GM18505 (cell line): ENCODE data around the gene CAPN7.

Experiments used
- ATAC-seq: cut with Tn5 transposase; IDR thresholded peaks from one replicate; pipeline ENCODE4 v1.9.1; 2021; ENCODE audit not compliant: unreplicated experiment
- POLR2A ChIP-seq: IDR thresholded peaks from 4 replicates; pipeline ENCODE4 v1.6.1; 2011; ENCODE audit warnings: borderline replicate concordance; ENCODE audit not compliant: insufficient read depth, insufficient read length; ENCODE audit errors: extremely low read depth

CAPN7 gene

DNA sequence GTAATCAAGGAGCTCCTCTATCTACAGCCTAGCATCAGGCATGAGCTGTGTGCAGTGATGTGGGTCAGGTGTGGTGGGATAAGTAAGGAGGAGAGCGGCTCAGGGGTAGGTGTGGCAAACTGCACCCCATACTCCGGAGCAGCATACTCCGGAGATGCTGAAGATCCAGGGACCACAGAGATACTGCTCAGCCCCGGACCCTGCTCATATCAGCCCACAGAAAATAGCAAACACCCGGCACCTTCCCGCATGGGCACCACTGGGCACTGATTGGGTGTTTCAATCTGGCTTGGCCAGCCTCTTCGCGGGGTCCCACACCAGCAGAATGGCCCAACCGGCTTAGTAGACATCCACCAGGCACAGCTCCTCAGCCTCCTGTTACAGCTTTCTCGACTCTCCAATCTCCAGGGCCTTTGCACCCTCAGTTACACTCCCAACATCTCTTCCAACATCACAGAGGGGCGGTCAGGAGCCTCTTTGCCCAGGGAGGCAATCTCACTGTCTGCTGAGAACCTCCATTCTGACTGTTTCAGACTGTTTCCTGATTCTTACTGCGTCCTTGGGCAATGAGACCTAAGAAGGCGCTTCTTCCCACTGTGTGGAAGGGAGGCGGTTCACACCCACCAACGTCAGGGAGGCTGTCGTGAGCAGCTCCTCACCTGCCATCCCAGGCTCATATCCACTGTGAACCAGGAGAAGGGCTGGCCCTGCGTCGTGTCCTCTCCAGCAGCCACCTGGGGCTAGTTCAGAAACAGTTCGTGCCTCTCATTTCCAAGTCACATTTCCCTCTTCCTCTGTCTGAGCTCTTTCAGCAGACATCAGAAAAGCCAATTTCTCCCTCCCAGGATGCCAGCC is 59.8 kb downstream of the CAPN7 start:
- no peak for ATAC-seq

DNA sequence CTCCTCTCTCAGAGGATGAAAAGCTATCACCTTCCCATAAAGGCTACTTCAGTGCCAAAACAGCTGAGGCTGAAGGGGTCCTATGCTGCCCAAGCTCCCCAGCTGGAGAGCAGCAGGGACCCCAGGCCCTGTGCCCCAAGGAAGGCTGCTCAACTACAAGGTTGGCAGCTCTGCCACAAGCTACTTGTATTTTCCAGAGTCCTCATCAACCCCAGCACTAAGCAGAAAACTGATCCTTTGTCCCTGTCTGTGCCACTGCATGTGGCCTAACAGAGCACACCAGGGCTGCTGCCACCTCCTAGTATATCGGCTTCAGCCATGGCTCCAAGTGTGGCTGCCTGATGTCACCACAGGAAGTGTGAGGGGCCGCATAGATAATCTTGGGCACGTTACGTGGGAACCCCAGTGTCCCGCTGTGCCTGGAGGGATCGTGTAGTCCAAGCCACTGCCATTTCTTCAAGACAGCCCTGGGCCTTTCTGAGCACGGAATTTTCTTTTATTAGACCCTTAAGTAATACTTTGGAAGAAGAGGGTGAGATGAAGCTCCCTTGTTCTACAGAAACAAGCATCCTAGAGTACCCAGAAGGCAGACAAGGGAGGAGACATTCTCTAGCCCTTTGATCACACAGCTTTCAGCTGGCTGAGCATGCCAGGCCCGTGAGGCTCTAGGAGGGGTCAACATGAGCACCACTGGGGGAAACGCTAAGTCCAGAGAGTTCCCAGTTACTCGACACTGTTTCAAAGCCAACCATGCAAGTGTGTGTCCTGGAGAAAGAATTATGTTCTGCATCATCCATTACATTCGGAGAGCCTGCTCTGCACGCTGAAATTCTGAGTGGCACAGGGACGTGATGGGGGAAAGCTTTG is 60.7 kb downstream of the CAPN7 start:
- no peak for TF ChIP-seq POLR2A
- no peak for ATAC-seq

More for the DNA sequence above, 59.8 kb downstream of the CAPN7 start:
- no peak for TF ChIP-seq POLR2A

DNA sequence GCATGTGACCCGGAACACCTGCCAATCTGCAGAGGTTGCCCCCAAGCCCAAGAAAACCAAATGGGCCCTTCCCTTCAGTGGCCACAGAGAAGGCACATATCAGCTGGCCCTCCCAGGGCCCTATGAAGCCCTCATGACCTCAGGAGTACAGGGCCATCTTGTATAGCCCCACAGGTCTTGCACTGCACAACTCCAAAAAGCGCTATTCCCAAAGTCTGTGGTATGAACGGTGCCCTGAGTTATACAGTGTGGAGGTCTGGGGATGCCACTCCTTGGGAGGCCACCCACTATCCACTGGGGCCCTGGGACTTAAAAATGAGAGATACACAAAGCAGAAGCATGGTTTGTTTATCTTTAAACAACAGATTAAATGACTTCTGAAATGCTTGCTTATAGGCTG is 61.5 kb downstream of the CAPN7 start:
- TF ChIP-seq POLR2A = no peak
- no peak for ATAC-seq

DNA sequence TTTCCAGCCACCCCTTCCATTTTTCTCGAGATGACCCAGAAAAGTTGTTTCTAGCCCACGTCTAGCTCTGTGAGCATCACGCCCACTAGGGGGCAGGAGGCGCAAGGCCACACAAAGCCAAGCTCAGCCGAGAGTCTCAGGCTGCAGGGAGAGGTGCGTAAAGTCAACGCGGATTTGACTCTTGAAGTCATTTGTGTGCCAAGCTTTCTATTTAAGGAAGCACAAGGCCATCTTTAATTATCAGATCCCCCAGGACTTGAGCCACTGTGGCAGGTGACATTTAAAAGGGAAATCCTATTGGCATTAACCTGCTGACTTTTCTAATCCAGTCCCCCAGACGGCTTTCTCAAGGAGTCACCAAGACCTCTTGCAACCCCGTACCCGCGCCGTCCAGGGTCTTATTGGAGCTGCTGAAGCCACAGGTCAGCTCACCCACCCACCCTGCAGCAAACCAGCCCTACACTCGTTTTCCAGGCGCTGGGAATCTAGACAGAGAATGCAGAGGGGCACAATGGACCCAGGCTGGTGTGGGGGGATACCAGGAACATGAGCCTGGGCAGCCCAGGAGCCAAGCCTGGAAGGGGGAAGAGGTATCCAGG is 62.1 kb downstream of the CAPN7 start:
- no peak for ATAC-seq
- no peak for TF ChIP-seq POLR2A

DNA sequence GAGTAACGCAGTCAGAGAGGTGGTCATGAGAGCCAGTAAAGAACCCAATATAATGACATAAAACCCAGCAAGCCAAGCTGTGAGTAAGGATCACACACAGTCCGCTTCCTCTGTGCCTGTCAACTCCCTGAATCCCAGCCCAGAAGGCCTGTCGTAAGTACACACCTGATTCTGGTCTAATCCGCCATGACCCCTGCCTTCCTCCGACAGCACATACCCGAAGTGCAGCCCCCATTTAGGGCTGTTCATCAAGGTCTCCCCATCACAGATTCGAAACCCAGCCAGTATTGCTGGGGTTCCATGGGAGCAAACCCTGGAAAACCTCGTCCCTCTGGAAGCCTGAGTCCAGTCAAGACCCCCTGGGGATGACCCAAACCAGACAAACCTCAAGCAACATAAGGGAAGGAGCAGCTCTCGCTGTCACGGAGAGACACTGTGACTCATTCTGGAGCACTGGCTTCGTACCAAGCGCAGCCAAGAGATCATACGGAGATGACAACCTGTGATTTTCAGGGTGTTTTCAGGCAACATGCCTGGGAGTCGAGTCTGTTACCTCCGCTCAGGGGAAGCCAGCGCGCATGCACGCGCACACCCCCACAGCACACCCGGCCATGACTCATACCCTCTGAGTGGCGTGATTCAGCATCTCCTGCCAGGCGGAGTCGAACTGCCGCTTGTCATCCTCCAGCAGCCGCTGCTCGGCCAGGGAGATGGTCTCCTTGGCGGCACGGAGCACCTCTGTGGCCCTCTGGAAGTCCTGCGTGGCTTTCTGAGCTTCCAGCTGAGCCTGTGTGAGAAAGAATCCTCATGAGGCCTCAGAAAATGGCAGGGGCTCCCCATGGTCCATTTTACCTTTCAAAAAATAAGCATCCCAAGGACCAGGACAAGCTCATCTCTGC is 63.3 kb downstream of the CAPN7 start:
- peak; percentile 67 for TF ChIP-seq POLR2A
- peak; percentile 60 for ATAC-seq

DNA sequence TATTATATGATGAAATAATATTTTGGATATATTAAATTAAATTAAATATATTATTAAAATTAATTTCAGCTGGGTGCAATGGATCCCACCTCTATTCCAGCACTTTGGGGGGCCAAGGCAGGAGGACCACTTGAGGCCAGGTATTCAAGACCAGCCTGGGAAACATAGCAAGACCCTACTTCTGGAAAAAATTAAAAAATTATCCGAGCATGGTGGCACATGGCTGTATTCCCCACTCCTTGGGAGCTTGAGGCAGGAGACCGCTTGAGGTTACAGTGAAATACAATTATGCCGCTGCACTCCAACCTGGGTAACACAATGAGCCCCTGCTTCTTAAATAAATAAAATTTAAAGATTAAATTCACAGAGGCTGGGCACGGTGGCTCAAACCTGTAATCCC is 65.0 kb downstream of the CAPN7 start:
- no peak for TF ChIP-seq POLR2A
- ATAC-seq = no peak

DNA sequence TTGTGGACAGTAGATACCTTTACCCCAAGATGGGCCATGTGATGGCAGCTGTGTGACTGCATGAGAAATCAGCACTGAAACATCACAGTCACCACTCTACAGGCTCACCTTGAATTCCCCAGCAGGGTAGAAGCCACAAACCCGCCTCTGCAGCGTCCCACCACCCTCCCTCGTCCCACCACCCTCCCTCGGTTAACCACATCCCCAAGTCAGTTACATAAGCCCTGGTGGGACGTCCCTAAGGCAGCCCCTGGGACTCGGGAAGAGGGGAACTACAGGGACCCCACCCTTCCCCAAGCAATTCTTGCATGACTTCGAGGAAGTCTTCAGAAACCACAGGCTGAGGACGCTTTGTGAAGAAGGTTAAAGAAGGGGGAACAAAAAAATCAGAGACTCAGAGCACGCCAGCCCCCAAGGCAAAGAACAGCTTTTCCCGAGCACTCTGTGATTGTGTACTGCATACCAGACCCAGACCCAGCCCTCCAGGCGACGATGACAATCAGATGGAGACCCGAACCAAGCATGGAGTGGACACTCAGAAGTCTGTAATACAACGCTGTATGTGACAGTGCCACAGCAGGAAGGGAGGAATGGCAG is 65.8 kb downstream of the CAPN7 start:
- ATAC-seq = peak; percentile 61
- TF ChIP-seq POLR2A = no peak

DNA sequence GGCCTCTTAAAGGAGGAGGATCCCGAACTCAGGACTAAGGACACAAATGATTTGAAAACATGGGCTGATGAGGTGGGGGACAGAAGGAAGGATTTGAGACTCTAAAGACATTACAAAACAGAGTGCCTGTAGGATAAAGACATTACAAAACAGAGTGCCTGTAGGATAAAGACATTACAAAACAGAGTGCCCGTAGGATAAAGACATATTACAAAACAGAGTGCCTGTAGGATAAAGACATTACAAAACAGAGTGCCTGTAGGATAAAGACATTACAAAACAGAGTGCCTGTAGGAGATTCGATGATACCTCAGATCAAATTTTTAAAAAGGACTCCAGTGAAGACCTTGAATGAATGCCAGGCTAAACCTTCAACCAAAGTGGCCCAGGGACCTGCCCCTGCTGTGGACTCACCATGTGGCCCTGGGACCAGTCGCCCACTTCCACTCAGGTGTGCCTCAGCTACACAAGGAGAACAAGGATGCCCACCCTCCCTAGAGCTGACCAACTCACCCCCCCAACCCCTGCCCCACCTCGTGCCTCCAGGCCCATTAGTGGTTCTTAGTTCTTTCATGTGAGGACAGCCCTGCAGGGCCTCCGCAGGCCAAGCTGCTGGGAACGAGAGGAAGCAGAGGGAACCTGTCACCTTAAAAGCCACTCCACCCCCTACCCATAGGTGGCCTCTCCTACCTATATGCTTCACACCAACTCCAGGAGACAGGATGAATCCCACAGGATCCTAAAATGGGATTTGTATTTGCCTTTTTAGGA is 66.6 kb downstream of the CAPN7 start:
- no peak for ATAC-seq

DNA sequence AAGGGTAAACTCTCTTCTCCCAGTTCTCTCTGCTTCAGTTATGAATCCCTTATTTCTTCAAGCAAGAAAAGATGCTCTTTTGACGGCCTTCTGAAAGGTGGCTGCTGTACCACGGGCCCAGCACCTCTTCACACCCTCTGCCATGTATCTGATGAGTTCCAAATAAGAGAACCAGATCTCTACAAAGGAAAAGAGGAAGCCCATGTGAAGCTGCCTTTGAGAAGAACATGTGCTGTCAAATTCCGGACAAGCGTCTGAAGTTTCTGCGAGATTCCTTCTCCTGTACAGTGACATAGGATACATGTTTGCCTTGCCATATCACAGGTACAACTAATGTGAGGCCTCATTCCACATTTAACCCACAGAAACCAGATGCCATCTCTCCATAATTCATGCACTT is 67.2 kb downstream of the CAPN7 start:
- ATAC-seq = no peak
- TF ChIP-seq POLR2A = no peak

More for the DNA sequence above, 66.6 kb downstream of the CAPN7 start:
- no peak for TF ChIP-seq POLR2A

DNA sequence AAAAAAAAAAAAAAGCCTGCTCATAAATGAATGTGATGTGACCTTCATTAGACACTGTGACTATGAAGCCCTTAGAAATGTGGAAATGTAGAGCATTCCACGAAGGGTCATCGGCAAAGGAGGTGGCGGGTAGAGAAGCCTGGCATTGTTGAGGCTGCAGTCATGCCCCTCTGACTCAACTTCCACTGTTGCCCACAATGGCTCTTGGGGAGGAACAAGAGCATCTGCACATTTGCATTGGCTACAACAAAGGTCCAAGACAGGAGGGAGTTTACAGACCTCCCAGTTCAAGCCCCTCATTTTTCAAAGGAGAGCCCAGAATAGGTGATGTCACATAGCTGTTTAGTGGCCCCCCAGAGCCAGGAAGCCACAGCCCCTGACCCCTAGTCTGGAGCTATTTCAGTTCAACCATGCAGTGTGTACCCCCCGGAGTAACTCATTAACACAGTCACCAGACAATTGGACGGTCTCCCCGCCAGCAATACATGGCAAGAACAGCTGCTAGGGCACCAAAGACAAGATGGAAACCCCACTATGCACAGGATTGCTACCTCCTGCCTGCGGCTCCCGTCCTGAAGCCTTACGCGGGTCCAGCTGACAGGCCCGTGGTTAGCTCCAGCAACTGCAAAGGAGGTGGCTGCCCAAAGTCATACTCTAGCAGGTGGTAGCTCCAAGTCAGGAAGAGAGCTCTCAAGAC is 70.1 kb downstream of the CAPN7 start:
- no peak for ATAC-seq
- TF ChIP-seq POLR2A = no peak
